NCI-H2196 treated with DMSO at 0.1 percent for 48 hours (cell line): ENCODE measurements around the gene DHDH.
A peak's percentile ranks its signal among the peaks of the same experiment; 100 is the strongest.

Experiments used
- DNase-seq: peaks from one replicate; lab custom pipeline; 2025; ENCODE audit not compliant: unreplicated experiment; lab: John Stamatoyannopoulos, UW

Gene DHDH

DNA sequence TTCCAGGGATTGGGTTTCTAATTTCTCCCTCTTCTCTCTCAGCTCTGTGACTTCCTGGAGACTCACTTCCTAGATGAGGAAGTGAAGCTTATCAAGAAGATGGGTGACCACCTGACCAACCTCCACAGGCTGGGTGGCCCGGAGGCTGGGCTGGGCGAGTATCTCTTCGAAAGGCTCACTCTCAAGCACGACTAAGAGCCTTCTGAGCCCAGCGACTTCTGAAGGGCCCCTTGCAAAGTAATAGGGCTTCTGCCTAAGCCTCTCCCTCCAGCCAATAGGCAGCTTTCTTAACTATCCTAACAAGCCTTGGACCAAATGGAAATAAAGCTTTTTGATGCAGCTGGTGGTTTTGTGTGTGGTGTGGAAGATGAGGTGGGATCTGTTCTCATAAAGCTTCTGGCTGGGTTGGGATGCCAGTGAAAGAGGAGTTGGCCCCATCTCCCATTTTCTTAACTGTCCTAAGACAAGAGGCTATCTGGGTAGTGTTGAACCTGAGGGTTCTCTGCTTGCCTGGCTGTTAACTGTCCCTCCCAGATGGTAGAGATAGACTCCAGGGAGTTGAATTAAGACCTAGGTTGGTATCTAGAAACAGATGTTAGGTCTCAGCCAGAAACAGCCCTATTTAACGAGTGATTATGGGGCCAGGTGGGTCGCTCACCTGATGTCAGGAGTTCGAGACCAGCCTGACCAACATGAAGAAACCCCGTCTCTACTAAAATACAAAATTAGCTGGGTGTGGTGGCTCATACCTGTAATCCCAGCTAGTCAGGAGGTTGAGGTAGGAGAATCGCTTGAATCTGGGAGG lies 33.2 kb downstream of the DHDH start:
- no peak for DNase-seq

DNA sequence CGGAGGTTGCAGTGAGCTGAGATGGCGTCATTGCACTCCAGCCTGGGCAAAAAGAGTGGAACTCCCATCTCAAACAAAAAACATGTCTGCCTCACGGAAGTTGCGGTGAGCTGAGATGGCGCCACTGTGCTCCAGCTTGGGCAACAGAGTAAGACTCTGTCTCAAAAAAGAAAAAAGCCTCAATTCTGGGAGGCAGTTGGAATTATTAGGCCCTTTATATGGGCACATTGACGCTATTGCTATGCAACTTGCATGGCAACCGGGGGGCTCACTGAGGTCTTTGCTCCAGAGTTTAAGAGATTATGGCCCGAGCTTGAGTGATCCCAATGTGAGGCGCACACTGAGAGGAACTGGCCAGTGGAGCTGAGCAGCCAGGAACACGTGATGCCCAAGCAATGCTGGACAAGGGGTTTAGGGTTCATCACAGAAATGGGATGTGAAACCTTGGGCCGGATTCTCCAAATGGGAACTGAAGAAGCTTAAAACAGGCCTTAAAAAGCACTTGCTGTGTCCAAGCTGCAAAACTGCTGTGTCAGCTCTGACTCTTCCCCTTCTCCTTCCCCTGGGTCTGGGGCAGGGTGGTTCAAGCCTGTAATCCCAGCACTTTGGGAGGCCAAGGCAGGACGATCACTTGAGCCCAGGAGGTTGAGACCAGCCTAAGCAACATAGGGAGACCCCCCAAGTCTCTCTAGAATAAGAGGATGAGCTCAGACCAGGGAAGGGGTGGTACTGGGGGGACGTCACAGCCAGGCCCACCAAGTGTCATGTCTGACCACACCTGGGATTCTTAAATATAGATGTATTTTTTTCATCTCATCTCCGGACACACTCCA lies 34.1 kb downstream of the DHDH start:
- DNase-seq, result no peak

DNA sequence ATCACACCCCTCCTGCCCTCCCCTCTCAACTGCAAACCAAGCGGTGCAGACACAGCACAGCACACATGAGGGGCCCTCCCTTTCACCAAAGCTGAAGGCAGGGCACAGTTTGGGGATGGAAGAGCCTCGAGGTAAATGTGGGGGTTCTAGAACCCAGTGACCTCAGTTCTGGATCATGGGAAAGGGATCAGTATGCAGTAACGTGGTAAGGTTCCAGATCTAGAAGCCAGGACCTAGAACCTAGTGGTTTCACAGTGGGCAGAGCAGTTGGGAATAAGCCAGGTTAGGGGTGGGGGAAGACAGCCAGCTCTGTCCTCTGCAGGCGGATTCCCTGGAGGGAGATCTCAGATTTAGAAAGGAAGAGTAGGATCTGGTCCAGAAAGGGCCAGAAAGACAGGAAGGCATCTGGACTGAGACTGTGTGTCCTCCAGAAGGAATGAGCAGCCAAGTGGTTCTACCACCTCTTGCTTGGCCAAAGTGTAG lies 34.7 kb downstream of the DHDH start:
- no peak for DNase-seq

DNA sequence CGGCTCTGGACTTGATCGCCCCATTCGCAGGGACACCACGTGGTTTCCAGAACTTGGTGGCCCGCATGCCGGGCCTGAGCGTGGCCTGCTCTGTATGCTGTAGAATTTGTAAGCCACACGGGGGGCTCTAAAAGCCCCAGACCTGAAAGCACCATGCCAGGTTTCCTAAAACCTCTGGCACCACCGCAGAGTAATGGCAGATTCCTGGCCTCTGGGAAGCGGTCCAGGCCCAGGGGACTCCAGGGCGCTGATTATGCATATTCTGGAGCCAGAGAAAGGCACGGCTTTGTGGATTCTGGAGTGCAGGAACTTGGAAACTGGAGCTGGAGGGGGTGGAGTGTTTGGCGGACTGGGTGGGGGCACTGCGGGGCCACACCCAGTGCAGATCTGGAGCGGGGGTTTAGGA lies 35.3 kb downstream of the DHDH start:
- no peak for DNase-seq

DNA sequence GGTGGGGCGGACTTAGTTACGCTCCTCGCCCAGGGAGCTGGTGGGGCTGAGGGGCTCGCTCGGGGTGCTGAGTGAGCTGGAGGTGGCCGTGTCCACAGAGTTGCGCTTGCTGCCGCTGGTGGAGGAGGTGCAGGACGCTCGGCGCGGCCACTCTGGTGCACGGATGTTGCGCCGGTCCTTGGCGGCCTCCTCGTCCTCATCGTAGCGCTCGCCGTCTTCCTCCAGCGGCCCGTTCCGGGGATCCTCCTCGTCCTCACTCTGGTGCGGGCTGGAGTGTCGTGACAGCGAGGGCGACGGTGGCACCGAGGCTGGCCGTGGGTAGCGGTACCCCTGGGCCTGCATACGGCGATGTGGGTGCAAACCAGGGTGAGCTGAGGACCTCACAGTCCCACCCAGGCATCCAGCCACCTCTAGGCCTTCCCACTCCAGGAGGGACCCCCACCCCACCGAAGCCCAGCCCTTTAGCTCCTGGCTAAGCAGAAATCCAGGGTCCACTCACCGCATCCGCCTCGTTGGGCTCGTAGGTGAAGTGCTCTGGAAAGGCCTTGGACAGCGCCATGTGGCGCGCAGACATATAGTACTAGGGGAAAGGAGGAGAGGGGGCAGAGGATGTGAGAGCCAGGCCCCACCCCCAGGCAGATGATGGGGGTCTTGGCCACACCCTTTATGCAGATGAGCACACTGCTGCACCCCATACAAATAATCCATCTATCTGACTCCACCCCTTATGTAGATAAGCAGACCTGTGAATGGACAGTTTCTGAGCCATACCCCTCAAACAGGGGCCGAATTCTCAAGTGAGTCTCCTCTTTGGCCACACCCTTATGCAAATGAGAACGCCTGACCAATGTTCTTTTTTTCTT lies 36.0 kb downstream of the DHDH start:
- DNase-seq, result peak; percentile 22

DNA sequence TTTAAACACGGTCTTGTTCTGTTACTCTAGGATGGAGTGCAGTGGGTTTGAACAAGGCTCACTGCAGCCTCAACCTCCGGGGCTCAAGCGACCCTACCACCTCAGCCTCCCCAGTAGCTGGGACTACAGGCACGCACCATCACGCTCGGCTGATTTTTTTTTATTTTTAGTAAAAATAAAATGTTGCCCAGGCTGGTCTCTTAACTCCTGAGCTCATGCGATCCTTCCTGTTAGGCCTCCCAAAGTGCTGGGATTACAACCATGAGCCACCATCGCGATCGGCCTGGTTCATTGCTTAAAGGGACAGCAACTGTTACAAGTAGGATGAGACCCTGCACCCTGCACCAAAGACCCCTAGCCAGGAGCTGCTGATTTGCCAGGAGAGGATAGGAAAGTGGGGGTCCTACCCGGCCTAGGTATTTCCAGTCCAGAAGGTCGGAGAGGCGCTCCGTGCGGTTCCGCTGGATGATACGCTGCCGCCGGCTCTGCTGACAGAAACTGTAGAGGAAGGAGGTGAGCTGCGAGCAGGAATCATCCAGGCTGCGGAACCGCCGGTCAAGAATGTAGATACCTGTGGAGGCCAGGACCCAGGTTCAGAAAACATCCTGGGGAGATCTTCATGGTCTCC lies 36.8 kb downstream of the DHDH start:
- DNase-seq, result no peak

DNA sequence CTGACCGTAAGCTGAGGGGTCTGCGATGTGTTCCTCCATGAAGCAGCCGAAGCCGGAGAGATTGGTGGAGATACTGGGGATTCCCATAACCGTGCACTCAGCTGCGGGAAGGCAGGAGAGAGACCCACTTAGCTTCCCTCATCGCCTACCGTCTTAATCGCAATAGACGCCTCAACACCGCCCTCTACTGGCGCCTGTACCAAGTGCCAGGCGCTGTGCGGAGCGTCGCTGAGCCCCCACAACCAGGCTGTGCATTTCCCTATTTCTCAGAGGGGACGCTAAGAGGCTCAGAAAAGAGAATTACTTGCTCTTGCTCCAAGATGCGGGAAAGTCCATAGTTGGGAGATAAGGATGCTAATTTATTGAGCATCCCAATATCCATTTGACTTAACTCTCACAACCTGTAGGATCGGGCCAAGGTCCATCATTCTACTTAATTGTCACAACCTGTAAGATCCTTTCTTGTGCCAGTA lies 37.5 kb downstream of the DHDH start:
- DNase-seq, result no peak

DNA sequence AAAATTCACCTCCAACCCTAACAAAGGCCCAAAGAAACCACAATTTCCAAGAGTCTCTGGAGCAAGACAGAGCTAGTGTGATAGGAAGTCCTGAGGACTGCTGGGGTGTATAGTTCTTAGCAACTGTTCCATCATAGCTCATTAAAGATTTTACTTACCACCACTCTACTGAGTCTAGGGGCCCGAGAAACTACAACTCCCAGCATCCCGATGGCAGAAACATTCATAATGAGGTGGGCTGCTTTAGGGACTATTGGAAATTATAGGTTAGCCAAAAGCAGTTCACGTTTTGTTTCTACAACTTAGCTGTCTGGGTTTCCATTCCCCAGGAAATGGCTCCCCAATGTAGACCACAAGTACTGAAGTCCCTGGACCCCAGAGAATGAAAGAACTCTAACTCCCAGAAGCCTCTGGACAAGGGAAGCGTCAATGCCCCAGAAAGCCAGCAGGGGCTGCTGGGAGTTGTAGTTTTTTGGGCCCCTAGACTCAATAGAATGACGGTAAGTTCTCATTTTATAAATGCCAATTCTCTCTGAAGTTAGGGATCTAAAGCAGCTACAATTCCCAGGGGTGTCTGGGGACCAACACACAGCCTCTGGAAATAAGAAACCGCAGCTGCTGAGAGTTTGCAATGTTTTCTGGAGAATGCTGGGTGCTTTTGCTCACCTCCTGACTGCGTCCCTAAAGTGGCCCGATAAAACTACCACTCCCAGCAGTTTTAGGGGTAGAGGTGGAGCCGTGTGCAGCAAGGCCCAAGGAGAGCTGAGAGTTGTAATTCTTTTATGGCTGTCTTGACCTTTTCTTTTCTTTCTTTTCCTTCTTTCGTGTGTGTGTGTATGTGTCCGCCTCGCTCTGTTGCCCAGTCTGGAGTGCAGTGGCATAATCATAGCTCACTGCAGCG lies 42.7 kb downstream of the DHDH start:
- DNase-seq, result no peak

DNA sequence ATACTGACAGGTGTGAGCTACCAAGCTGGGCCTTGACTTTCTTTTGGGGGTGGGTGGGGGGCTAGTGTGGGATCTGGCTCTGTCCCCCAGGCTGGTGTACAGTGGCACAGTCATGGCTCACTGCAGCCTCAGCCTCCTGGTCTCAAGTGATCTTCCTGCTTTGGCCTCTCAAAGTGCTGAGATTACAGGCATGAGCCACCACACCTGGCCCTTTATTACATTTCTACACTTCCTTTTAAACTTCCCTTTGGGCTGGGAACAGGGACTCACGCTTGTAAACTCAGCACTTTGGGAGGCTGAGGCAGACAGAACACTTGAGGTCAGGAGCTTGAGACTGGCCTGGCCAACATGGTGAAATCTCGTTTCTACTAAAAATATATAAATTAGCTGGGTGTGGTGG lies 43.6 kb downstream of the DHDH start:
- DNase-seq, result no peak

DNA sequence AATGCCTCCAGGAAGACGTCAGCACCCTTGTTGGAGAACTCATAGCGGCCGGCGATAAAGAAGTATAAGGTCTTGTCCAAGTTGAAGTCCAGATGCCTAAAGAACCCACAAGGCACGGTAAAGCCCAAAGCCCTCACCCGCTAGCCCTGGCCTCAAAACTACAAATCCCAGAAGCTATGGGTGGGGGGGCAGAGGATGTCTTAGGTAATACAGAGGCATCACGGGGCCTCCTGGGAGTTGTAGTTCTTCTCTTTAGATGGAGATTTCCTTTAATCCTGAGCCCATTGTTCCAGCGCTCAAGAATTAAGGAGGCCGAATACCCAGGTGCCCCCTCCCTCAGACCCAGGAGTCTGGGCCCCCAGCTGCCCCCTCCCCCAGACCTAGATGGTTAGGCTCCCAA lies 48.8 kb downstream of the DHDH start:
- DNase-seq, result no peak

DNA sequence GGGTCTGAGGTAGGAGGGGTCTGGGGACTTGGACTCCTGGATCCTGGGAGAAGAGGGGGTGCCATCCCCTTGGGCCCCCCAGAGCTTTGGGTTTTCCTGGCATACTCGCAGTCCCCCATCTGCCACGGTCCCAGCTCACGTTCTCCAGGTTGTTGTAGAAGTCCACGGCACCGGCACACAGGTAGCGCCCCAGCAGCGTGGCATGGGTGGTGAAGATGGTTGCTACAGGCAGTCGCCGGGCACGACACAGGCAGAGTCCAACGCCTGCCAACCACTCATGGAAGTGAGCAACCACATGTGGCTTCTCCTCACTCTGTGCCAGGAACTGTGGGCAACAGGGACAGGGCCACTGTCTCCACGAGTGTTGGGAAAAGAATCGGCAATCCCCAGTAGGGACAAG lies 52.2 kb downstream of the DHDH start:
- DNase-seq, result no peak

DNA sequence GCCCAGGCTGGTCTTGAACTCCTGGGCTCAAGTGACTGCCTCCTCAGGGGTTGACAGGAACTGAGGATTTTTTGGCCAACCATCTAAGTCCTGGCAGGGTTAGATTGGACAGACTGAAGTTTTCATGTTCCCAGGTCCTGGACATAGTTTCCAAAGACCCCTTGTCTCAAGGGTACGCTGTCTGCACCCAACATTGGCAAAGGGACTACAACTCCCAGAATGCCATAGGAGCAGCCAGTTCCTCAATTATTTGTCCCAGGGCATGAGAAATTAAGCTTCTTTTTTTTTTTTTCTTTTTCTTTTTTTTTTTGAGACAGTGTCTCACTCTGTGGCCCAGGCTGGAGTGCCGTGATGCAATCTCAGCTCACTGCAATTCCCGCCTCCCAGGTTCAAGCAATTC lies 52.7 kb downstream of the DHDH start:
- DNase-seq, result no peak

DNA sequence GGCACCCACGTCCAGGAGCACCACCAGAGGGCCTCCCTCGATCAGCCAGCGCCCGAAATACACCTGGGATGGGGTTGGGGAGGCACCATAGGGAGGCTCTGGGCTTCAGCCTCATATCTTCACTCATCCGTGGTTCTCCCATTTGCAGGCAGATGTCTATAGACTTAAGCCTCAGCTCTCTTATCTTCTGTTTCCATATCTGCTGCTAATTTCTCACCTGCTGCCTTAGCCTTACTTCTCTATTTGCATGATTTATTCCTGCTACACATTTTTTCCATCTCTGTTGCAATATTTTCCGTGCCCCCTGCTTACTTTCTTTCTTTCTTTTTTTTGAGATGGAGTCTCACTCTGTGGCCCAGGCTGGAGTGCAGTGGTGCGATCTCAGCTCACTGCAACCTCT lies 53.8 kb downstream of the DHDH start:
- DNase-seq, result no peak

DNA sequence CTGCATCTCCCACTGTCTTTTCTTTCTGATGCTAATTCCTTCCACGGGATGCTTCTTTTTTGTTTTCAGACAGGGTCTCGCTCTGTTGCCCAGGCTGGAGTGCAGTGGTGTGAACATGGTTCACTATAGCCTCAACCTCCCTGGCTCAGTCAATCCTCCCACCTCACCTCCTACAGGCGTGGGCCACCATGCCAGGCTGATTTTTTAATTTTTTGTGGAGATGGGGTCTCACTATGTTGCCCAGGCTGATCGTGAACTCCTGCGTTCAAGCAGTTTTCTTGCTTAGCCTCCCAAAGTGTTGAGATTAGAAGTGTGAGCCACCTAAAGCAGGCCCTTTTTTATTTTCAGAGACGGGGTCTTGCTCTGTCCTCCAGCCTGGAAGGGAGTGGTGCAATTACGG lies 54.8 kb downstream of the DHDH start:
- DNase-seq, result no peak

DNA sequence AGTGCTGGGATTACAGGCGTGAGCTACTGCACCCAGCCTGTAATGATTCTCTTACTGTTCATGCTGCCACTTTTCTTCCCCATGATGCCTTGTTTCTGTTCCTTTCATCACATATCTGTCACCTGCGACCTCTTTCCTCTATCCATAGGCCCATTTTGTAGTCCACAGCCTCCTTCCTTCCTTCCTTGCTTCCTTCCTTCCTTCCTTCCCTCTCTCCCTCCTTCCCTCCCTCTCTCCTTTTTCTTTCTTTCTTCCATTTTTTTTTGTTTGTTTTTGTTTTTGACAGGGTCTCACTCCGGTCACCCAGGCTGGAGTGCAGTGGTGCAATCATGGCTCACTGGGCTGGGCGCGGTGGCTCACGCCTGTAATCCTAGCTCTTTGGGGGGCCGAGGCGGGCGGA lies 55.4 kb downstream of the DHDH start:
- DNase-seq, result no peak

DNA sequence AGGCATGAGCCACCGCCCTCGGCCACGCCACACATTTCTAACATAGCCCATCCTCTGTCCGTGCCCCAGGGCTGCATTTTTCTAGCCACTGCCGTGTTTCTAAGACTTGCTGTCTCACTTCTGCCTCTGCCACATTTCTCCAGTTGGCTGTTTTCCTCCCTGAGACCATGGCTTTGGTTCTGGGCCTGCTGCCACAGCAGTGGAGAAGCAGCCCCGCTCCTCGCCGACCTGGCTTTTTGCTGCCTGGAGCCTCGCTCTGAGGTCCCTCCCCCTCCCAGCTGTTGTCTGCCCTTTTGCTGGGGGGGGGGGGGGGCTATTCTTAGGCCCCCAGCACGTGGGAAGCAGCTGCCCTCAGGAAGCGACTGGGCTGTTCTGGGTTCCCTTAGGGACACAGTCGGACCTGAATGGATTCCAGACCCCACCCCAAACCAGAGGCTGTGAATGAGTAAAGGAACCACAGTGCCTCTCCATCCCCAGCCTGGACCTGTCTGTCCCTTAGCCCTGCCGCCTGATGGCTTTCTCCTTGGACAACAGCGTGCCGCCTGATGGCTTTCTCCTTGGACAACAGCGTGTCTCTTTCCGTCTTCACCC lies 56.3 kb downstream of the DHDH start:
- DNase-seq, result no peak

DNA sequence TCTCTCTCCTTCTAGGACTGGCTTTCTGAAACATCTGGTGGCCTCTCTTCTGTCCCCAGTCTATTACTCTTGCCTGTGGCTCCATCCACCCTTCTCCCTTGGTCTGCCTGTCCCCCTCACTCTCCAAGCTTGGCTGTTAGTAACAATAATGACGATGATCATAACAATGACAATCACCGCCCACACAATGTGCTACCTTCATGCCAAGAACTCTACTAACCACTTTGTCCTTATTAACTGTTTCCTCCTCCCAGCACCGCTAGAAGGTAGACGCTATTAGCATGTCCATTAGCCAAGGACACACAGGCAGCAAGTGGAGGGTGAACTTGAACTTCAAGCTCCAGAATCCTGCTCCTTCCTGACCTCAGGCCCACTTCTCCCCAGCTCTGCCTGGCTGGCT lies 56.9 kb downstream of the DHDH start:
- DNase-seq, result no peak

DNA sequence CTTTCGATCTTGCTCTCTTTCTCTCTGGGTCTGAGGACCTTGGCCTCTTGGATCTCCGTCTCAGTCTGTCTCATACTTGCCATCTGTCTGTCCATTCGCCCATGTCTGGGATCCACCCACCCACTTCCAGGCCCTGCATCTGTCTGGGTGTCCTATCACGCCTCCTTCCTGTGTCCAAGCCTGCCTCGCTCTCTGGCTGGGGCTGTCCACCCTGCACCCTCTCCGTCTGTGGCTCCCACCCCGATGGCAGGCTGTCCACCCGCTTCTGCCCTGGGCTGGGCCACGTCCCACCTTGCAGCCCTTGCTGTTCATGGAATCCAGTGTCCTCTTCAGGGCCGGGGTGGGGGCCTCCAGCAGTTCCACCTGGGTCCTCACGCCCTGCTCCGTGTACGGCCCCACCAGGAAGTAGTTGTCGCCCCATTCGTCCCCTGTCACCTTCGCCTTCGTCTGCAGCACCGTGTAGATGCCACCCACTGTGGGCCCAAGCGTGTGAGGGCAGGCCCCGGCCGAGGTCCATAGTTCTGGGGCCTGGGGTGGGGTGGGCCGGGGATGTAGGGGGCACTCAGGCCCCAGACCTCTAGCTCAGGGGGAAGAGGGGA lies 57.6 kb downstream of the DHDH start:
- DNase-seq, result no peak
